Gastrocnemius medialis (tissue), 4 donors: ENCODE data around the gene STAC2.

ENCODE experiments used
- POLR2A ChIP-seq, 2 donors: fragments of 450-650 bp; IDR thresholded peaks; one replicate each; pipeline ENCODE4 v1.6.1; 2017; ENCODE audit warnings: antibody characterized with exemption in 2 of 2, mild to moderate bottlenecking in 2 of 2, moderate library complexity in 2 of 2
- TF ChIP-seq, protein P1 (sequence below), 5 experiments: fragments of 450-650 bp in 3 of 5; fragments of 200-600 bp in 2 of 5; sonication (generic) in 2 of 5; IDR thresholded peaks in 4 of 5; conservative IDR thresholded peaks in 1 of 5; 1 replicate in 4 of 5; 2 replicates in 1 of 5; pipeline ENCODE4 v1.5.1; 2016 to 2019; ENCODE audit warnings: antibody characterized with exemption in 5 of 5, mild to moderate bottlenecking in 3 of 5, moderate library complexity in 3 of 5

DNA sequence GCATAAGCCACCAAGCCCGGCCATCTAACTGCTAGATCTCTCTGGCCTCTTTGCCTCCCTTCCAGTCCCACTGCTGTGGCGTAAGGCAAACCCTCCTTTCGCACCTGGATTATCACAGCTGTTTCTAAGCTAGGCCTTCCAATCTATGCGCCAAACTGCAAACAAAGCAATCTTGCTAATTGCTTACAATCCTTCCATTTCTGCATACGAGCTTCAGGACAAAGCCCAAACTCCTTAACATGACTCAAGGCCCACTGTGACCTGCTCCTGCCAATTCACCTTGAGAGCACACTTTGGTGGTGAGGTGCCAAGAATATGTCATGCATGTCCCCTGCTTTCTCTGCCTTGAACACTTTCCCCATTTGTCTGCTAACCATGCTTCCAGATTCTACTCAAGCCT lies 53.8 kb downstream of the STAC2 start:
- TF ChIP-seq, protein P1, sequence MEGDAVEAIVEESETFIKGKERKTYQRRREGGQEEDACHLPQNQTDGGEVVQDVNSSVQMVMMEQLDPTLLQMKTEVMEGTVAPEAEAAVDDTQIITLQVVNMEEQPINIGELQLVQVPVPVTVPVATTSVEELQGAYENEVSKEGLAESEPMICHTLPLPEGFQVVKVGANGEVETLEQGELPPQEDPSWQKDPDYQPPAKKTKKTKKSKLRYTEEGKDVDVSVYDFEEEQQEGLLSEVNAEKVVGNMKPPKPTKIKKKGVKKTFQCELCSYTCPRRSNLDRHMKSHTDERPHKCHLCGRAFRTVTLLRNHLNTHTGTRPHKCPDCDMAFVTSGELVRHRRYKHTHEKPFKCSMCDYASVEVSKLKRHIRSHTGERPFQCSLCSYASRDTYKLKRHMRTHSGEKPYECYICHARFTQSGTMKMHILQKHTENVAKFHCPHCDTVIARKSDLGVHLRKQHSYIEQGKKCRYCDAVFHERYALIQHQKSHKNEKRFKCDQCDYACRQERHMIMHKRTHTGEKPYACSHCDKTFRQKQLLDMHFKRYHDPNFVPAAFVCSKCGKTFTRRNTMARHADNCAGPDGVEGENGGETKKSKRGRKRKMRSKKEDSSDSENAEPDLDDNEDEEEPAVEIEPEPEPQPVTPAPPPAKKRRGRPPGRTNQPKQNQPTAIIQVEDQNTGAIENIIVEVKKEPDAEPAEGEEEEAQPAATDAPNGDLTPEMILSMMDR (IDR thresholded peaks at IDR 0.05 in 4 of 5, conservative IDR thresholded peaks at IDR 0.05 in 1 of 5): no peak
- no peak for TF ChIP-seq POLR2A (IDR thresholded peaks at IDR 0.05)
